SK-N-SH treated with all-trans-retinoic acid at 6 μM for 48 hours (cell line): ENCODE results near the gene ALDH18A1.

Source experiments
- BACH2 ChIP-seq: fragments of 250-450 bp; sonication (Bioruptor Pico); IDR thresholded peaks from 2 replicates; pipeline ENCODE4 v1.9.0; 2021; ENCODE audit warnings: mild to moderate bottlenecking, borderline replicate concordance
- ESRRG ChIP-seq: fragments of 250-450 bp; sonication (Bioruptor Pico); IDR thresholded peaks from 2 replicates; pipeline ENCODE4 v1.6.1; 2021; ENCODE audit warnings: mild to moderate bottlenecking
- PPARA ChIP-seq: fragments of 250-450 bp; sonication (Bioruptor Pico); IDR thresholded peaks from 2 replicates; pipeline ENCODE4 v1.5.0; 2020; ENCODE audit warnings: mild to moderate bottlenecking, borderline replicate concordance
- RARB ChIP-seq: fragments of 250-450 bp; sonication (Bioruptor Pico); IDR thresholded peaks from 2 replicates; pipeline ENCODE4 v1.8.0; 2021; ENCODE audit warnings: mild to moderate bottlenecking, moderate library complexity
- TOX ChIP-seq: fragments of 250-450 bp; sonication (Bioruptor Pico); IDR thresholded peaks from 2 replicates; pipeline ENCODE4 v1.8.0; 2021; ENCODE audit warnings: mild to moderate bottlenecking, moderate library complexity, borderline replicate concordance
- ZFP3 ChIP-seq: fragments of 250-450 bp; sonication (Bioruptor Pico); IDR thresholded peaks from 2 replicates; pipeline ENCODE4 v1.5.0; 2020; ENCODE audit warnings: mild to moderate bottlenecking, moderate library complexity
- ZNF8 ChIP-seq: fragments of 450-650 bp; formaldehyde crosslinking; IDR thresholded peaks from 2 replicates; pipeline ENCODE4 v1.5.0; 2020; ENCODE audit warnings: mild to moderate bottlenecking, moderate library complexity
- TF ChIP-seq, protein P1 (sequence below): fragments of 250-450 bp; sonication (Bioruptor Pico); IDR thresholded peaks from 2 replicates; pipeline ENCODE4 v1.5.0; 2020; ENCODE audit warnings: mild to moderate bottlenecking, moderate library complexity

DNA sequence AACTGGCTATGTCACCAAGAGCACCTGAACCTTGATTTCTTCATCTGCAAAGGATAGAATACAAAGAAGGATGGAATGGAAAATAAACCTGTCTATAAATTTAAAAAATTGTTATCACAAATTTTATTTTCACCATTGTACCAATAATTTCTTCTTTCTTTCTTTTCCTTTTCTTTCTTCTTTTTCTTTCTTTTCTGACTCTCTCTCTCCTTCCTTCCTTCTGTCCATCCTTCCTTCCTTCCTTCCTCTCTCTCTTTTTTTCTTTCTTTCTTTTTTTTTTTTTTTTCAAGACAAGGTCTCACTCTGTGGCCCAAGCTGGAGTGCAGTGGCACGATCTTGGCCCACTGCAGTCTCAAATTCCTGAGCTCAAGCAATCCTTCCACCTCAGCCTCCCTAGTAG is 58.7 kb downstream of the ALDH18A1 start:
- TF ChIP-seq PPARA (CRISPR knock-in tag) (no peak), TOX (no peak), RARB (CRISPR knock-in tag) (no peak), ZFP3 (no peak), ESRRG (CRISPR knock-in tag) (no peak), BACH2 (no peak), ZNF8 (CRISPR knock-in tag) (no peak)
- TF ChIP-seq, protein P1, sequence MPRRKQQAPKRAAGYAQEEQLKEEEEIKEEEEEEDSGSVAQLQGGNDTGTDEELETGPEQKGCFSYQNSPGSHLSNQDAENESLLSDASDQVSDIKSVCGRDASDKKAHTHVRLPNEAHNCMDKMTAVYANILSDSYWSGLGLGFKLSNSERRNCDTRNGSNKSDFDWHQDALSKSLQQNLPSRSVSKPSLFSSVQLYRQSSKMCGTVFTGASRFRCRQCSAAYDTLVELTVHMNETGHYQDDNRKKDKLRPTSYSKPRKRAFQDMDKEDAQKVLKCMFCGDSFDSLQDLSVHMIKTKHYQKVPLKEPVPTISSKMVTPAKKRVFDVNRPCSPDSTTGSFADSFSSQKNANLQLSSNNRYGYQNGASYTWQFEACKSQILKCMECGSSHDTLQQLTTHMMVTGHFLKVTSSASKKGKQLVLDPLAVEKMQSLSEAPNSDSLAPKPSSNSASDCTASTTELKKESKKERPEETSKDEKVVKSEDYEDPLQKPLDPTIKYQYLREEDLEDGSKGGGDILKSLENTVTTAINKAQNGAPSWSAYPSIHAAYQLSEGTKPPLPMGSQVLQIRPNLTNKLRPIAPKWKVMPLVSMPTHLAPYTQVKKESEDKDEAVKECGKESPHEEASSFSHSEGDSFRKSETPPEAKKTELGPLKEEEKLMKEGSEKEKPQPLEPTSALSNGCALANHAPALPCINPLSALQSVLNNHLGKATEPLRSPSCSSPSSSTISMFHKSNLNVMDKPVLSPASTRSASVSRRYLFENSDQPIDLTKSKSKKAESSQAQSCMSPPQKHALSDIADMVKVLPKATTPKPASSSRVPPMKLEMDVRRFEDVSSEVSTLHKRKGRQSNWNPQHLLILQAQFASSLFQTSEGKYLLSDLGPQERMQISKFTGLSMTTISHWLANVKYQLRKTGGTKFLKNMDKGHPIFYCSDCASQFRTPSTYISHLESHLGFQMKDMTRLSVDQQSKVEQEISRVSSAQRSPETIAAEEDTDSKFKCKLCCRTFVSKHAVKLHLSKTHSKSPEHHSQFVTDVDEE (CRISPR knock-in tag) = no peak
